Body of pancreas (tissue), 4 donors: Measurements from ENCODE around the gene CDC42SE2.

Experiments
- CTCF ChIP-seq, 7 experiments: fragments of 450-650 bp in 4 of 7; fragments of 200-600 bp in 3 of 7; sonication (generic) in 3 of 7; IDR thresholded peaks; one replicate each; pipeline ENCODE4 v1.5.1; 2016 to 2019; ENCODE audit warnings: antibody characterized with exemption in 7 of 7
- POLR2A ChIP-seq, 3 donors: fragments of 450-650 bp; IDR thresholded peaks; one replicate each; pipeline ENCODE4 v1.6.1; 2016; ENCODE audit warnings: antibody characterized with exemption in 3 of 3, mild to moderate bottlenecking in 2 of 3

DNA sequence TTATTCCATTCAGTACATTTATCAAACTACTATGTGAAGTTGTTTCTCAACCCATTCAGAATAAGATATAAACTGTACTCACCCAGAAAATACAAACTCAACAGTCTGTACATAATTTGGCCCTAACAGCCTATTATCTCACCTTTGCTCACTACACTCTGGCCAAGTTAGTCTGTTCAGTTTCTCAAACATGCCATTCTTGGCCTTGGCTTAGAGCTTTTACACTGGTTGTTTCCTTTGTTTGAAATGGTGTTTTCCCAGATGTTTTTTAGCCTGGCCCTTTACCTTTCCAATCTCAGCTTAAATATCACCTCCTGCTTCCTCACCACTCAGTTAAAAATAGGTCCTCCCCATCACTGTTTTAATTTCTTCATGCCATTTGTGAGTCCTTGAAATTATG is 13.6 kb downstream of the CDC42SE2 start:
- TF ChIP-seq POLR2A (IDR thresholded peaks at IDR 0.05) (no peak), CTCF (IDR thresholded peaks at IDR 0.05) (no peak)
